Measurements from ENCODE around the gene LETM1. TPM values are rescaled to one million over a fixed set of nuclear protein-coding genes. Genes with fewer than 3 reads are reported as not detected.

LETM1 gene
- total RNA-seq, 3 donors from 2014 or later: 31.0 to 42.9 (median 32.5) TPM

DNA sequence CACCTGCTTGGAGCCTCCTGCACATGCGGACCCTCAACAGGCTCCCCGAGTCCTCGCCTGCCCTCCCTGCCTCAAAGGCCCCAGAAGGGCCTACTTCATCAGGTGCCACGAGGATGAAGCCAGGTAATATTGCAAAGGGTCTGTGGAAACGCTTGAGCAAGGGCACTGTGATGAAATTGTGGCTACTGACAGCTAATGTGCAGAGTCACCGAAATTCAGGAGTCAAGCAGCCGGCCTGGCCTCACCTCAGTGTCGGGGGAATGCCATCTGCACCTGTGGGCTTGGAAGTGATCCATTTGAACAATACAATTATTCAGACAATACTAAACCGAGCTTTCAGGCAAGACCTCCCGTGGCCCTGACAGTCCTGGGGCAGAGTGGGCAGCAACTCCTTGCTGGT, 66.0 kb downstream of the LETM1 start:
- Histone ChIP-seq H3K4me3 (no peak overlapping the region), H3K4me1 (peaks cover 10 to 14% of the 10 kb centered on the region in 2 donors), H3K36me3 (no peaks in the 10 kb centered on the region), H3K27me3 (peaks cover 11% of the 10 kb centered on the region in 2 donors), H3K27ac (no peak overlapping the region), H3K9me3 (no peaks in the 10 kb centered on the region)
- no peak for DNase-seq (ENCODE audit: low spot score in 2 of 2)
- intact Hi-C loops (cut with DNase I; ENCODE audit: low total_unique reads): loop anchor here (10.0 kb wide), 1 partner anchor 135 kb away; no protein-coding TSS in a partner anchor
- TF ChIP-seq POLR2A (IDR thresholded peaks at IDR 0.05) (no peak), POLR2AphosphoS5 (IDR thresholded peaks at IDR 0.05) (no peak)
- TF ChIP-seq, protein P1, sequence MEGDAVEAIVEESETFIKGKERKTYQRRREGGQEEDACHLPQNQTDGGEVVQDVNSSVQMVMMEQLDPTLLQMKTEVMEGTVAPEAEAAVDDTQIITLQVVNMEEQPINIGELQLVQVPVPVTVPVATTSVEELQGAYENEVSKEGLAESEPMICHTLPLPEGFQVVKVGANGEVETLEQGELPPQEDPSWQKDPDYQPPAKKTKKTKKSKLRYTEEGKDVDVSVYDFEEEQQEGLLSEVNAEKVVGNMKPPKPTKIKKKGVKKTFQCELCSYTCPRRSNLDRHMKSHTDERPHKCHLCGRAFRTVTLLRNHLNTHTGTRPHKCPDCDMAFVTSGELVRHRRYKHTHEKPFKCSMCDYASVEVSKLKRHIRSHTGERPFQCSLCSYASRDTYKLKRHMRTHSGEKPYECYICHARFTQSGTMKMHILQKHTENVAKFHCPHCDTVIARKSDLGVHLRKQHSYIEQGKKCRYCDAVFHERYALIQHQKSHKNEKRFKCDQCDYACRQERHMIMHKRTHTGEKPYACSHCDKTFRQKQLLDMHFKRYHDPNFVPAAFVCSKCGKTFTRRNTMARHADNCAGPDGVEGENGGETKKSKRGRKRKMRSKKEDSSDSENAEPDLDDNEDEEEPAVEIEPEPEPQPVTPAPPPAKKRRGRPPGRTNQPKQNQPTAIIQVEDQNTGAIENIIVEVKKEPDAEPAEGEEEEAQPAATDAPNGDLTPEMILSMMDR (IDR thresholded peaks at IDR 0.05): no peak

- Histone ChIP-seq H3K27me3 (peaks cover 7% of the 10 kb centered on the region in 2 donors), H3K4me1 (peaks cover 6 to 10% of the 10 kb centered on the region in 2 donors), H3K4me3 (no peak overlapping the region), H3K9me3 (no peaks in the 10 kb centered on the region), H3K27ac (no peak overlapping the region), H3K36me3 (no peaks in the 10 kb centered on the region)
- intact Hi-C loops (cut with DNase I; ENCODE audit: low total_unique reads): no loop called here
- DNase-seq (ENCODE audit: low spot score in 2 of 2): no peak
- TF ChIP-seq POLR2AphosphoS5 (IDR thresholded peaks at IDR 0.05): no peak
- TF ChIP-seq POLR2A (IDR thresholded peaks at IDR 0.05): no peak
- TF ChIP-seq, protein P1 (IDR thresholded peaks at IDR 0.05): no peak
Observed at GRCh38 chr4:1789552-1789951, 66.4 kb downstream of the LETM1 start.

DNA sequence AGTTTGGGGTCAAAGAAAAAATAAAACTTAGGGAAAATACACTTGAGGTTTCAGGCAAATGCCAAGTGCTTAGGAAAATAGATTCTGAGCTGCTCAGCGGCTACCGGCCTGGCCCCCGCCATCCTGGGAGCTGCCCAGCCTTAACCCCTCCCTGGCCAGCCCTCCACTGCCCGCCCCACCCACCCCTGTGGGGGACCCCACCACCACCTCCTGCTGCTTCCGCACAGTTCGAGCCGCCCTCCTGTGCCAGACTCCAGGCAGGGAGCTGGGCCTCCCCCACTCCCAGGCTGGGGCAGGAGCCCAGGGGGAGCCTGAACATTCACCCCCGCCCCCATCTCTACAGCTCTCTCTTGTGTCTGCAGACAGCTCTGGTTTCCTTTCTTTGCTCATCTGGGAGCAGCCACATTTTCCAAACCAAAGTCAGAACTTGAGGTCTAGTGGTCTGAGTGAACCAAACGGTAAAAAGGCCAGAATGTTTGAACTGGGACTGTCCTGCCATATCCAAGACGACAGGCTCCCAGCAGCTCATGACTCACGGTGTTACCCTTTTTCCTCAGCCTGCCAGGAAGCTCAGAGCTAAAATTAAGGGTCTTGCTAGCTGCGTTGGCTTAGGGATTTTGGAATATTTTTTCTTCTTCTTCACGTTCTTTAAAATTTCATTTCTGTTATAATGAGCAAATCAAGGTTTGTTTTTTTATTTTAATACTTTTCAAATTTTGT, 67.5 kb downstream of the LETM1 start:
- H3K9me3 ChIP-seq: no peaks in the 10 kb centered on the region
- intact Hi-C loops (cut with DNase I; ENCODE audit: low total_unique reads): no loop called here
- no peaks in the 10 kb centered on the region for H3K27me3 ChIP-seq
- H3K4me1 ChIP-seq: no peaks in the 10 kb centered on the region
- no peaks in the 10 kb centered on the region for H3K36me3 ChIP-seq
- H3K27ac ChIP-seq: no peak overlapping the region
- no peak overlapping the region for H3K4me3 ChIP-seq
- TF ChIP-seq POLR2A (IDR thresholded peaks at IDR 0.05): no peak
- TF ChIP-seq, protein P1 (IDR thresholded peaks at IDR 0.05): no peak
- no peak for TF ChIP-seq POLR2AphosphoS5 (IDR thresholded peaks at IDR 0.05)
- DNase-seq (ENCODE audit: low spot score in 2 of 2): no peak

GRCh38 chr4:1787411-1788077, 68.4 kb downstream of the LETM1 start:
- no peaks in the 10 kb centered on the region for H3K4me1 ChIP-seq
- DNase-seq (ENCODE audit: low spot score in 2 of 2): no peak
- H3K27ac ChIP-seq: no peak overlapping the region
- H3K4me3 ChIP-seq: no peak overlapping the region
- no peaks in the 10 kb centered on the region for H3K9me3 ChIP-seq
- TF ChIP-seq POLR2A (IDR thresholded peaks at IDR 0.05) (no peak), POLR2AphosphoS5 (IDR thresholded peaks at IDR 0.05) (no peak)
- TF ChIP-seq, protein P1 (IDR thresholded peaks at IDR 0.05): no peak
- H3K27me3 ChIP-seq: no peaks in the 10 kb centered on the region
- no peaks in the 10 kb centered on the region for H3K36me3 ChIP-seq
- intact Hi-C loops (cut with DNase I; ENCODE audit: low total_unique reads): no loop called here
